Upper lobe of right lung (tissue), 1 donor: ENCODE results near the gene ADORA2A. TPM values are rescaled to one million over a fixed set of nuclear protein-coding genes. Genes with fewer than 3 reads are reported as not detected.

Experiments used
- ATAC-seq: fragments of 200-7000 bp; cut with Tn5 transposase; one replicate; pipeline ENCODE4 v1.9.1; 2020; ENCODE audit warnings: mild to moderate bottlenecking, moderate library complexity
- DNase-seq: peaks from one replicate; pipeline ENCODE4 v3.0.0-alpha.2; 2020
- H3K27ac ChIP-seq: fragments of 200-600 bp; one replicate; pipeline ENCODE4 v1.8.0; 2022
- H3K27me3 ChIP-seq: fragments of 200-600 bp; one replicate; pipeline ENCODE4 v1.8.0; 2022; ENCODE audit warnings: mild to moderate bottlenecking
- H3K36me3 ChIP-seq: fragments of 200-600 bp; one replicate; pipeline ENCODE4 v1.8.0; 2022
- H3K4me1 ChIP-seq: fragments of 200-600 bp; one replicate; pipeline ENCODE4 v1.8.0; 2022
- H3K4me3 ChIP-seq: fragments of 200-600 bp; one replicate; pipeline ENCODE4 v1.8.0; 2022; ENCODE audit warnings: mild to moderate bottlenecking
- H3K9me3 ChIP-seq: fragments of 200-600 bp; one replicate; pipeline ENCODE4 v1.8.0; 2022
- CTCF ChIP-seq: fragments of 200-600 bp; IDR thresholded peaks from one replicate; pipeline ENCODE4 v1.8.0; 2022; ENCODE audit warnings: antibody characterized with exemption
- intact Hi-C: fragments of 100-400 bp; cut with DNase I; formaldehyde crosslinking; loops from one replicate; pipeline ENCODE4 v1.11.0; 2022
- total RNA-seq: library from RNA; stranded (reverse); fragmentation: NEBNext Ultra II Directional; extraction: Animal tissue kit (Norgen Biotek cat#: 25700); gene quantifications from one replicate; pipeline ENCODE4 v1.2.1, GENCODE V29; 2021
- donor health status: DM: no; HTN: yes; CAD: no; lungs with severe emphysema.

The ADORA2A gene
- total RNA-seq, 1 donor from 2014 or later = 17.2 TPM

- peaks cover 43% of the 10 kb centered on the region for H3K4me1 ChIP-seq
- peak overlapping the region; percentile 62 for H3K27ac ChIP-seq
- H3K36me3 ChIP-seq = peaks cover 22% of the 10 kb centered on the region
- ATAC-seq (peak; percentile 22), DNase-seq (no peak)
- no peak overlapping the region for H3K4me3 ChIP-seq
- no peaks in the 10 kb centered on the region for H3K27me3 ChIP-seq
- H3K9me3 ChIP-seq = no peaks in the 10 kb centered on the region
- intact Hi-C loops = no loop called here
- no peak for TF ChIP-seq CTCF
Measured at GRCh38 chr22:24392218-24392931, 35.0 kb upstream of the ADORA2A start.

GRCh38 chr22:24393012-24393559 lies 34.3 kb upstream of the ADORA2A start:
- DNase-seq (no peak), ATAC-seq (no peak)
- intact Hi-C loops = no loop called here
- Histone ChIP-seq H3K4me1 (peaks cover 43% of the 10 kb centered on the region), H3K27me3 (no peaks in the 10 kb centered on the region), H3K36me3 (peaks cover 26% of the 10 kb centered on the region), H3K4me3 (no peak overlapping the region), H3K27ac (peak overlapping the region; percentile 6), H3K9me3 (no peaks in the 10 kb centered on the region)
- no peak for TF ChIP-seq CTCF

- Histone ChIP-seq H3K9me3 (no peaks in the 10 kb centered on the region), H3K27me3 (no peaks in the 10 kb centered on the region), H3K36me3 (peaks cover 34% of the 10 kb centered on the region), H3K4me1 (peaks cover 43% of the 10 kb centered on the region), H3K4me3 (no peak overlapping the region), H3K27ac (no peak overlapping the region)
- ATAC-seq (no peak), DNase-seq (no peak)
- intact Hi-C loops = no loop called here
- TF ChIP-seq CTCF = no peak
Measured at GRCh38 chr22:24393848-24394247, 33.6 kb upstream of the ADORA2A start.

- Histone ChIP-seq H3K36me3 (peaks cover 34% of the 10 kb centered on the region), H3K9me3 (no peaks in the 10 kb centered on the region), H3K4me3 (no peak overlapping the region), H3K4me1 (peaks cover 42% of the 10 kb centered on the region), H3K27ac (no peak overlapping the region), H3K27me3 (no peaks in the 10 kb centered on the region)
- intact Hi-C loops = no loop called here
- no peak for ATAC-seq
- TF ChIP-seq CTCF = no peak
- no peak for DNase-seq
Measured at GRCh38 chr22:24394254-24394653, 33.1 kb upstream of the ADORA2A start.

GRCh38 chr22:24398409-24398808 lies 29.0 kb upstream of the ADORA2A start:
- Histone ChIP-seq H3K4me1 (peaks cover 39% of the 10 kb centered on the region), H3K4me3 (no peak overlapping the region), H3K9me3 (no peaks in the 10 kb centered on the region), H3K27me3 (no peaks in the 10 kb centered on the region), H3K36me3 (peaks cover 34% of the 10 kb centered on the region), H3K27ac (no peak overlapping the region)
- DNase-seq = no peak
- TF ChIP-seq CTCF = no peak
- no peak for ATAC-seq
- intact Hi-C loops = no loop called here
